Adrenal gland (tissue), 12 donors: ENCODE data around the gene EPM2AIP1. TPM values are rescaled to one million over a fixed set of nuclear protein-coding genes. Genes with fewer than 3 reads are reported as not detected.

ENCODE experiments used
- DNase-seq, 7 donors: peaks; one replicate each; pipeline ENCODE4 v3.0.0-alpha.2; 2019 to 2020
- H3K27ac ChIP-seq, 5 donors: fragments of 200-600 bp; sonication (generic) in 4 of 5; 1 replicate in 3 of 5; 2 replicates in 2 of 5; pipeline versions ENCODE4 v1.5.1 to v1.8.0; 2016 to 2020; ENCODE audit warnings: mild to moderate bottlenecking in 1 of 5
- H3K27me3 ChIP-seq: fragments of 200-600 bp; 2 replicates; pipeline ENCODE4 v1.8.0; 2021
- H3K36me3 ChIP-seq, 2 donors: fragments of 200-600 bp; replicated peaks in 1 of 2; 1 replicate in 1 of 2; 2 replicates in 1 of 2; pipeline versions ENCODE4 v1.5.1 to v1.8.0; 2018 to 2022
- H3K4me1 ChIP-seq, 2 donors: fragments of 200-600 bp; replicated peaks in 1 of 2; 1 replicate in 1 of 2; 2 replicates in 1 of 2; pipeline versions ENCODE4 v1.5.1 to v1.8.0; 2018 to 2021
- H3K4me3 ChIP-seq, 4 donors: fragments of 200-600 bp; sonication (generic) in 3 of 4; one replicate each; pipeline ENCODE4 v1.5.1; 2016 to 2018
- H3K9me3 ChIP-seq, 3 donors: fragments of 200-600 bp; sonication (generic) in 1 of 3; replicated peaks in 1 of 3; 1 replicate in 2 of 3; 2 replicates in 1 of 3; pipeline versions ENCODE4 v1.5.1 to v1.8.0; 2016 to 2021
- POLR2A ChIP-seq, 2 donors: fragments of 450-650 bp; IDR thresholded peaks; one replicate each; pipeline ENCODE4 v1.6.1; 2017; ENCODE audit warnings: antibody characterized with exemption in 2 of 2, mild to moderate bottlenecking in 2 of 2, moderate library complexity in 1 of 2
- whole genome bisulfite sequencing, 4 donors: extraction: QIAGEN DNeasy Blood & Tissue Kit in 2 of 4; methylation state at CpG; one replicate each; pipeline versions ENCODE4 v1.1.5 to v1.1.7; 2013 to 2017; 5-methylcytosine and 5-hydroxymethylcytosine counted together
- intact Hi-C, 2 donors: fragments of 100-400 bp; cut with DNase I; formaldehyde crosslinking; loops; one replicate each; pipeline versions ENCODE4 v1.14.1 to v1.15.0; 2022 to 2023
- polyA plus RNA-seq, 3 donors: library from polyadenylated mRNA; stranded (reverse); fragments of 200-250 nt in 2 of 3; fragments of 350-450 nt in 1 of 3; fragmentation: Illumina TruSeq in 1 of 3; extraction: RNeasy Lipid Tissue Mini Kit (QIAGEN cat#74804) in 1 of 3; gene quantifications; one replicate each; pipeline ENCODE4 v1.2.3, GENCODE V29; 2013 to 2014
- total RNA-seq, 9 donors: library from RNA; depleted of rRNA in 4 of 9; stranded (reverse); fragments of >200 nt in 4 of 9; fragments of 120-200 nt in 1 of 9; fragmentation: NEBNext Ultra II Directional in 1 of 9; extraction: Animal tissue kit (Norgen Biotek cat#: 25700) in 1 of 9; gene quantifications; one replicate each; pipeline versions ENCODE4 v1.1.0 to v1.2.4, GENCODE V29; 2013 to 2023
- TF ChIP-seq, protein P1 (sequence below), 6 experiments: fragments of 450-650 bp in 4 of 6; fragments of 200-600 bp in 2 of 6; sonication (generic) in 1 of 6; IDR thresholded peaks; 1 replicate in 5 of 6; 2 replicates in 1 of 6; pipeline versions ENCODE4 v1.5.1 to v1.8.0; 2016 to 2021; ENCODE audit warnings: antibody characterized with exemption in 6 of 6, mild to moderate bottlenecking in 2 of 6, moderate library complexity in 1 of 6
- donor health status: healthy with polysubstance abuse.
- donor health status: Bipolar disorder and iron deficiency.
- donor health status: DM: yes; HTN: yes; CAD: no.
- donor health status: DM: no; HTN: no; CAD: no.
- donor health status: DM: no; HTN: no; CAD: no.
- donor health status: DM: yes; HTN: yes; CAD: no.

The EPM2AIP1 gene
- total and polyA plus RNA-seq, 12 donors: 6.2 to 37.2 (median 17.2) TPM

DNA sequence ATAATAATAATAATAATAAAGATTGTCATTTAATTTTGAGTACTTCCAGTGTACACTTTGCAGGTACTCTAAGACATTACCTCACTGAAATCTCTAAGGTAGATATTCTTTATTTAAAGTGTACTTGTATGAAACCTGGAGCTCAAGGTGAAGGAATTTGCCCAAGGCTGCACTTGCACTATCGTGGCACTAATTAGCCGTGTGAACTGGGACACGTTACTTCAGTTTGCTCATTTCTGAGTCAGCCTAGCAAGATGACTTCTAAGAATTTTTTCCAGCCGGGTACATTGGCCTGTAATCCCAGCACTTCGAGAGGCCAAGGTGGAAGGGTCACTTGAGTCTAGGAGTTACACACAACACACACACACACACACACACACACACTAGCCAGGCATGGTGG, 33.9 kb upstream of the EPM2AIP1 start:
- intact Hi-C loops: loop anchor here in 1 of 2 donors (10.0 kb wide), 1 partner anchor 188 kb away; no protein-coding TSS in a partner anchor
- H3K4me3 ChIP-seq: no peak overlapping the region
- WGBS, 4 donors: 84 to 89% (median 86%) methylated on average over 5 of the region's 5 CpGs
- peaks cover 0 to 9% of the 10 kb centered on the region in 2 donors for H3K4me1 ChIP-seq
- H3K27ac ChIP-seq: no peak overlapping the region
- TF ChIP-seq, protein P1, sequence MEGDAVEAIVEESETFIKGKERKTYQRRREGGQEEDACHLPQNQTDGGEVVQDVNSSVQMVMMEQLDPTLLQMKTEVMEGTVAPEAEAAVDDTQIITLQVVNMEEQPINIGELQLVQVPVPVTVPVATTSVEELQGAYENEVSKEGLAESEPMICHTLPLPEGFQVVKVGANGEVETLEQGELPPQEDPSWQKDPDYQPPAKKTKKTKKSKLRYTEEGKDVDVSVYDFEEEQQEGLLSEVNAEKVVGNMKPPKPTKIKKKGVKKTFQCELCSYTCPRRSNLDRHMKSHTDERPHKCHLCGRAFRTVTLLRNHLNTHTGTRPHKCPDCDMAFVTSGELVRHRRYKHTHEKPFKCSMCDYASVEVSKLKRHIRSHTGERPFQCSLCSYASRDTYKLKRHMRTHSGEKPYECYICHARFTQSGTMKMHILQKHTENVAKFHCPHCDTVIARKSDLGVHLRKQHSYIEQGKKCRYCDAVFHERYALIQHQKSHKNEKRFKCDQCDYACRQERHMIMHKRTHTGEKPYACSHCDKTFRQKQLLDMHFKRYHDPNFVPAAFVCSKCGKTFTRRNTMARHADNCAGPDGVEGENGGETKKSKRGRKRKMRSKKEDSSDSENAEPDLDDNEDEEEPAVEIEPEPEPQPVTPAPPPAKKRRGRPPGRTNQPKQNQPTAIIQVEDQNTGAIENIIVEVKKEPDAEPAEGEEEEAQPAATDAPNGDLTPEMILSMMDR (IDR thresholded peaks at IDR 0.05): no peak
- no peak for TF ChIP-seq POLR2A (IDR thresholded peaks at IDR 0.05)
- no peaks in the 10 kb centered on the region for H3K9me3 ChIP-seq
- H3K36me3 ChIP-seq: peaks cover 0 to 45% of the 10 kb centered on the region in 2 donors
- DNase-seq: no peak
- H3K27me3 ChIP-seq: no peaks in the 10 kb centered on the region

DNA sequence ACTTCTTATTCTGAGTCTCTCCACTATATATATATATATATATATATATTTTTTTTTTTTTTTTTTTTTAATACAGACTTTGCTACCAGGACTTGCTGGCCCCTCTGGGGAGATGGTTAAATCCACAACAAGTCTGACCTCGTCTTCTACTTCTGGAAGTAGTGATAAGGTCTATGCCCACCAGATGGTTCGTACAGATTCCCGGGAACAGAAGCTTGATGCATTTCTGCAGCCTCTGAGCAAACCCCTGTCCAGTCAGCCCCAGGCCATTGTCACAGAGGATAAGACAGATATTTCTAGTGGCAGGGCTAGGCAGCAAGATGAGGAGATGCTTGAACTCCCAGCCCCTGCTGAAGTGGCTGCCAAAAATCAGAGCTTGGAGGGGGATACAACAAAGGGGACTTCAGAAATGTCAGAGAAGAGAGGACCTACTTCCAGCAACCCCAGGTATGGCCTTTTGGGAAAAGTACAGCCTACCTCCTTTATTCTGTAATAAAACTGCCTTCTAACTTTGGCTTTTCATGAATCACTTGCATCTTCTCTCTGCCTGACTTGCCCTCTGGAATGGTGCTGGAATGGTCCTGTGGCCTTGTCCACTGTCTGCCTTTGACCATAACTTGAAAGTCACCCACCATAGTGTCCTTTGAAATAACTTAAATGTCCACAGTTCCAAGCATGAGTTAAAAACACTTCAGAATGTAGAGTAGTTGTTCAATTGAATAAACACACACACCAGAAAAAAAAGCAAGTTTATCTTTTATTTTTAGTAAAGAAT, 32.8 kb upstream of the EPM2AIP1 start:
- peaks cover 0 to 55% of the 10 kb centered on the region in 2 donors for H3K36me3 ChIP-seq
- no peaks in the 10 kb centered on the region for H3K9me3 ChIP-seq
- H3K4me3 ChIP-seq: no peak overlapping the region
- intact Hi-C loops: loop anchor here in 1 of 2 donors (10.0 kb wide), 1 partner anchor 189 kb away; no protein-coding TSS in a partner anchor
- H3K27ac ChIP-seq: no peak overlapping the region
- 95 to 98% (median 97%) methylated on average over 3 of the region's 3 CpGs for WGBS, 4 donors
- TF ChIP-seq, protein P1 (IDR thresholded peaks at IDR 0.05): no peak
- TF ChIP-seq POLR2A (IDR thresholded peaks at IDR 0.05): no peak
- H3K27me3 ChIP-seq: no peaks in the 10 kb centered on the region
- DNase-seq: no peak
- H3K4me1 ChIP-seq: peaks cover 0 to 9% of the 10 kb centered on the region in 2 donors

DNA sequence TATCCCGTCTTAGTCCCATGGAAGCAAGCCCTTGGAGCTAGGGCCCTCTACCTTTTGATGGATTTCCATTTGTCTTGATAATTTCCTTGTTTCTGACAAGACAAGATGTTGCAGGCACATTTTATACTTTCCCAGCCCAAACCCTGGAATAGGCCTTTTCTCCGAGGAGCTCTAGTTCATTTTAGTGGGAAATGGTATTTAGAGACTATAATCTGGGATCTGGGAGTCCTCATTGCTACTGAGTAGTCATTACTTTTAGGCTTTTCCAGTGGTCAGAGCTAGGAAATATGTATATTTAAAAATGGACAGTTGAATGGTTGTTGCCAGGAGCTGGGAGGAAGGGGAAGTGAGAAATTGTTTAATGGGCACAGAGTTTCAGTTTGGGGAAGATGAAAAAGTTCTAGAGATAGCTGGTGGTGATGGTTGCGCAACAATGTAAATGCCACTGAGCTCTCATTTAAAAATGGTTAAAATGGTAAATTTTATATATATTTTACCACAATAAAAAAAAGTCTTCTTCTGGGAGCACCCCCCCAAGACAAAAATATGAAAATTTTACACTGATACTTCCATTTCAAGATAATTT, 32.0 kb upstream of the EPM2AIP1 start:
- Histone ChIP-seq H3K9me3 (no peaks in the 10 kb centered on the region), H3K27me3 (no peaks in the 10 kb centered on the region), H3K36me3 (peaks cover 0 to 61% of the 10 kb centered on the region in 2 donors), H3K4me1 (peaks cover 0 to 9% of the 10 kb centered on the region in 2 donors), H3K27ac (no peak overlapping the region), H3K4me3 (no peak overlapping the region)
- intact Hi-C loops: loop anchor here (5.0 to 10.0 kb wide), 2 partner anchors 187 to 190 kb away; no protein-coding TSS in a partner anchor
- DNase-seq: peak in 1 of 7 donors; percentile 18
- no peak for TF ChIP-seq POLR2A (IDR thresholded peaks at IDR 0.05)
- TF ChIP-seq, protein P1 (IDR thresholded peaks at IDR 0.05): no peak
- 91 to 96% (median 92%) methylated on average over 3 of the region's 3 CpGs for WGBS, 4 donors

DNA sequence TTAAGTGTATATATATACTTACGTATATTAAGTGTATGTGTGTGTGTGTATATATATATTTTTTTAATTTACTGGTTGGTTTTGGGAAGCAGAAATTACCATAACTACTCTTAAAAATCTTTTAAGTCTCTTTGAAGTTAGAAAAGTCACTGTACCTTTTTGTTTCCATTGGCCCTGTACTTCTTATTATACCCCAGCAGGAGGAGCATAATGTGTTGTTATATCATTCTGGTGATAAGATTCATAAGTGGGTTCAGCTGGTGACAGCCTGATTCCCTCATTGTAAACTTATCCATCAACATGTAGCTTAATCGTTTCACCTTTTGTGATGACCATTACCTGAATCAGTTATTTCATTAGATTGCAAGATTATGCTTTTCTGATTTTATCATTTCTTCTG, 31.2 kb upstream of the EPM2AIP1 start:
- Histone ChIP-seq H3K9me3 (no peaks in the 10 kb centered on the region), H3K27me3 (no peaks in the 10 kb centered on the region), H3K36me3 (peaks cover 0 to 65% of the 10 kb centered on the region in 2 donors), H3K4me3 (no peak overlapping the region), H3K4me1 (peaks cover 0 to 5% of the 10 kb centered on the region in 2 donors), H3K27ac (no peak overlapping the region)
- no peak for TF ChIP-seq POLR2A (IDR thresholded peaks at IDR 0.05)
- TF ChIP-seq, protein P1 (IDR thresholded peaks at IDR 0.05): peak; percentile 26 to 59 (median 49)
- WGBS, 4 donors: 87 to 95% (median 92%) methylated on average over 2 of the region's 2 CpGs
- intact Hi-C loops: loop anchor here (5.0 to 10.0 kb wide), 2 partner anchors 188 to 191 kb away; no protein-coding TSS in a partner anchor
- no peak for DNase-seq
